ENCODE results near the gene SLC38A6. TPM values are rescaled to one million over a fixed set of nuclear protein-coding genes. Genes with fewer than 3 reads are reported as not detected.
"Not testable (repeated sequence)": the region's sequence is repeated elsewhere in the genome, so short reads cannot be mapped to it uniquely, and the experiment has no call there.

SLC38A6 gene
- total RNA-seq, 2 experiments from 2014 or later = 4.9 to 8.1 TPM

DNA sequence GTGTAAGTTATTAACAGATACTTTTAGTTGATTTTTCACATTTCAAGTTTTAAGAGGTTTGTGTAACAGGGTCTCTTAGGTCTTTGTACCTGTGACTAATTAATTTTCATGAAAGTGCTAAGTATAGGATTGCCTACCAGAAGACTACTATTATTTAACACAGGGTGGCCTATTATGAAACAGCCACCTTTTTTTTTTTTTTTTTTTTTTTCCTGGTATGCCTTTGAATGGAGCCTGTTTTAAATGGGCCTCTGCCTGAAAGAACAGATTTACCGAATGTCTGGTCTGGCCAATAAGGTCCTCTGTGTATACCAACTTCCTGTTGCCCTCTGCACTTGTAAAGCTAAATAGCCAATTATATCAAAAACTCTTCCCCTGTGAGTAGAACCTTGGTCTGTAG, 62.5 kb downstream of the SLC38A6 start:
- Mint-ChIP-seq H3K9me3 (ENCODE audit: low read depth) (no peaks in the 10 kb centered on the region), H3K27ac (no peak overlapping the region), H3K4me3 (no peak overlapping the region), H3K27me3 (no peaks in the 10 kb centered on the region), H3K36me3 (peaks cover 2% of the 10 kb centered on the region), H3K4me1 (peaks cover 24% of the 10 kb centered on the region)
- ATAC-seq (no peak), DNase-seq (no peak)
- CTCF ChIA-PET = interaction anchor here (0.7 kb wide), 1 partner anchor 378 kb away, joined by 4 read pairs; no protein-coding TSS in a partner anchor

DNA sequence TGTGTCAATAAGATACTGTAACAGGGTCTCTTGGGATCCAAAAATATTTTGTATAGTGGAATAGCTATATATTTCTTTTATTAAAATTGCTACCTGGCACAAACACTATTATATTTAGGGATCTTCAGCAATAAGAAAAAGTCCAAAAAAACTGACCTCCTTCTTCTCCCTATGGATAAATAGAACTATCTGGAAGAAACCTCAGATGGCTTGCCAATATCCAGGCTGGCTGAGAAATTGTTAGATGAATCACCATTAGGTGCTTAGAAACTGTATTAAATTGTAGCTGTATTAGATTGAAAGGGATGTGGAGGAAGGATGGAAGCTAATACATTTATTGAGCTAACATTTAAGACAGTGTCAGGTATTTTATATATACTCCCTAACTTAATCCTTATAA, 66.0 kb downstream of the SLC38A6 start:
- ATAC-seq = no peak
- no peaks in the 10 kb centered on the region for H3K27me3 Mint-ChIP-seq
- H3K36me3 Mint-ChIP-seq = peaks cover 4% of the 10 kb centered on the region
- no peak for DNase-seq
- H3K27ac Mint-ChIP-seq = no peak overlapping the region
- H3K4me3 Mint-ChIP-seq = no peak overlapping the region
- H3K4me1 Mint-ChIP-seq = peaks cover 14% of the 10 kb centered on the region
- no peaks in the 10 kb centered on the region for H3K9me3 Mint-ChIP-seq (ENCODE audit: low read depth)
- CTCF ChIA-PET = no interaction called here

DNA sequence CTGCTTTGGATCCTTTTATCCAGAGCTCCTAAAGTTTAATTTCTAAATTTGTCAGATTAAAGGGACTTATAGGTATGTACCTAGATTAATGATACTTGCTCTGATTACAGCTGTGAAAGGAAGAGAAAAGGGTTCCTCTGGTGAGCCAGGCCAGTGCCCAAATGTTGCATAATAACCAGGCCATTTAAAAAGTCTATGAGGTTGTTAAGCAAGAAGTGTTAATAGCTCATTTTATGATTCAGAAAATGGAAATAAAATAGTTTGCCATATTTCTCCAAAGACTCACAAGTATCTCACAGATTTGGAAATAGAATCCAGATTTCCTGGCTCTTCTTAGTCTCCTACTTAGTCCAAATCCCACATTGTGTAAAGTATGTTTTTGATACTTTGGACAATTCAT, 67.6 kb downstream of the SLC38A6 start:
- Mint-ChIP-seq H3K9me3 (ENCODE audit: low read depth) (no peaks in the 10 kb centered on the region), H3K4me3 (no peak overlapping the region), H3K36me3 (peaks cover 12% of the 10 kb centered on the region), H3K27ac (no peak overlapping the region), H3K4me1 (peaks cover 3% of the 10 kb centered on the region), H3K27me3 (no peaks in the 10 kb centered on the region)
- DNase-seq = no peak
- ATAC-seq = no peak
- CTCF ChIA-PET = no interaction called here

GRCh38 chr14:61050417-61050816, 69.4 kb downstream of the SLC38A6 start:
- DNase-seq (no peak), ATAC-seq (no peak)
- Mint-ChIP-seq H3K4me1 (no peaks in the 10 kb centered on the region), H3K9me3 (ENCODE audit: low read depth) (peaks cover 3% of the 10 kb centered on the region), H3K36me3 (peaks cover 17% of the 10 kb centered on the region), H3K27me3 (no peaks in the 10 kb centered on the region), H3K4me3 (no peak overlapping the region), H3K27ac (no peak overlapping the region)
- CTCF ChIA-PET = no interaction called here

- H3K4me3 Mint-ChIP-seq = no peak overlapping the region
- H3K9me3 Mint-ChIP-seq (ENCODE audit: low read depth) = peaks cover 3% of the 10 kb centered on the region
- H3K36me3 Mint-ChIP-seq = peaks cover 17% of the 10 kb centered on the region
- ATAC-seq = no peak
- H3K27me3 Mint-ChIP-seq = no peaks in the 10 kb centered on the region
- H3K27ac Mint-ChIP-seq = no peak overlapping the region
- CTCF ChIA-PET = no interaction called here
- no peaks in the 10 kb centered on the region for H3K4me1 Mint-ChIP-seq
- DNase-seq = no peak
These were observed 70.0 kb downstream of the SLC38A6 start for GRCh38 chr14:61051051-61051450.

DNA sequence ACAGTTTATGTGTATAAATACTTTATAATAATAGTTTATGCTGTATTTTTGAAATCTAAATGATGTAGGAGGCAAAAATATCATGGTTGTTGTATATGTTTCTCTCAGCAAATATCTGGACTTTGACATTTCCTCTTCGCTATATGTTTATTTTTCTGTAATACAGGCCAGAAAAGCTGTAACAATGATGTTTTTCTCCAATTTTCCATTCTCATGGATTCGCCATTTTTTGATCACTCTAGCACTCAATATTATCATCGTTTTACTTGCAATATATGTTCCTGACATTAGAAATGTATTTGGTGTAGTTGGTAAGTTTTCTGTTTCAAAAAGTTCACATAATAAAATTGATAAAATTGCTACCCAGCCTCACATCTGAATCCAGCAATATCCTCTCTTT, 70.6 kb downstream of the SLC38A6 start:
- Mint-ChIP-seq H3K9me3 (ENCODE audit: low read depth) (peaks cover 3% of the 10 kb centered on the region), H3K36me3 (peaks cover 17% of the 10 kb centered on the region), H3K27me3 (no peaks in the 10 kb centered on the region)

GRCh38 chr14:61063461-61063860, 82.4 kb downstream of the SLC38A6 start:
- peaks cover 8% of the 10 kb centered on the region for H3K36me3 Mint-ChIP-seq
- no peaks in the 10 kb centered on the region for H3K27me3 Mint-ChIP-seq
- H3K4me1 Mint-ChIP-seq = no peaks in the 10 kb centered on the region
- ATAC-seq (no peak), DNase-seq (no peak)
- no peak overlapping the region for H3K4me3 Mint-ChIP-seq
- H3K9me3 Mint-ChIP-seq (ENCODE audit: low read depth) = peaks cover 5% of the 10 kb centered on the region
- CTCF ChIA-PET = no interaction called here
- H3K27ac Mint-ChIP-seq = no peak overlapping the region

More for the DNA sequence above, 70.6 kb downstream of the SLC38A6 start:
- Mint-ChIP-seq H3K4me3 (no peak overlapping the region), H3K27ac (no peak overlapping the region), H3K4me1 (no peaks in the 10 kb centered on the region)
- CTCF ChIA-PET = no interaction called here
- no peak for DNase-seq
- no peak for ATAC-seq

GRCh38 chr14:61064210-61064609, 83.2 kb downstream of the SLC38A6 start:
- DNase-seq (no peak), ATAC-seq (no peak)
- H3K27ac Mint-ChIP-seq = no peak overlapping the region
- CTCF ChIA-PET = no interaction called here
- no peak overlapping the region for H3K4me3 Mint-ChIP-seq
- H3K4me1 Mint-ChIP-seq = no peaks in the 10 kb centered on the region
- H3K36me3 Mint-ChIP-seq = peaks cover 8% of the 10 kb centered on the region
- peaks cover 5% of the 10 kb centered on the region for H3K9me3 Mint-ChIP-seq (ENCODE audit: low read depth)
- no peaks in the 10 kb centered on the region for H3K27me3 Mint-ChIP-seq

- Mint-ChIP-seq H3K27me3 (no peaks in the 10 kb centered on the region), H3K27ac (no peak overlapping the region), H3K4me1 (no peaks in the 10 kb centered on the region), H3K4me3 (no peak overlapping the region), H3K9me3 (ENCODE audit: low read depth) (peaks cover 5% of the 10 kb centered on the region), H3K36me3 (peaks cover 8% of the 10 kb centered on the region)
- ATAC-seq (no peak), DNase-seq (no peak)
- CTCF ChIA-PET = no interaction called here
These were observed 83.8 kb downstream of the SLC38A6 start for GRCh38 chr14:61064856-61065255.

DNA sequence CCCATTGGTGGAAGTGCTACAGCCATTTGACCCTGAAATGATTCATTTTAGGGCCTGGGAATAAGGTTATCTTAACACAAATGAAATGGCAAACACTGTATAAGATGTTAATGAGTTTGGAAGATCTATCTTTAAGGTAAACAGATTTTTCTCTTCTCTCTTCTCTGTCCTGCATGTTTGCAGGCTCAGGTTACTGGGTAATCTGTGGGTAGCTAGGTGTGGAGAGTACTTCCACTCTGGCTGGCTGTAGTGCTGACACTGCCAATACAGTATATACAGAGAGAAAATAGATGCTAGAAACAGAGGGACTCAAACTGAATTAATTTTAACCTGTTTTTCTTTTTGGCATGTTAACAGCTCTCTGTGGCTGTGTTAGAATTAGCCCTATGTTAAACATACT, 84.6 kb downstream of the SLC38A6 start:
- Mint-ChIP-seq H3K27ac (no peak overlapping the region), H3K9me3 (ENCODE audit: low read depth) (peaks cover 5% of the 10 kb centered on the region), H3K36me3 (peaks cover 8% of the 10 kb centered on the region), H3K4me1 (no peaks in the 10 kb centered on the region), H3K4me3 (no peak overlapping the region), H3K27me3 (no peaks in the 10 kb centered on the region)
- no peak for ATAC-seq
- CTCF ChIA-PET = no interaction called here
- no peak for DNase-seq

DNA sequence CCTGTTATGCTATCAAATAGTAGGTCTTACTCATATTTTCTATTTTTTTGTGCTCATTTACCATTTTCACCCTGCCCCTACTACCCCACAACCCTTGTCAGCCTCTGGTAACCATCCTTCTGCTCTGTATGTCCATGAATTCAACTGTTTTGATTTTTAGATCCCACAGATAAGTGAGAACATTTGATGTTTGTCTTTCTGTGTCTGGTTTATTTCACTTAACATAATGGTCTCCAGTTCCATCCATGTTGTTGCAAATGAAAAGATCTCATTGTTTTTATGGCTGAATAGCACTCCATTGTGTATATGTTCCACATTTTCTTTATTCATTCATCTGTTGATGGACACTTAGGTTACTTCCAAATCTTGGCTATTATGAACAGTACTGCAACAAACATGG, 91.4 kb downstream of the SLC38A6 start:
- DNase-seq; H3K4me3 Mint-ChIP-seq; H3K9me3 Mint-ChIP-seq (ENCODE audit: low read depth); CTCF ChIA-PET; H3K36me3 Mint-ChIP-seq; ATAC-seq; H3K4me1 Mint-ChIP-seq; H3K27ac Mint-ChIP-seq; H3K27me3 Mint-ChIP-seq: not testable (repeated sequence)

- Mint-ChIP-seq H3K36me3 (peaks cover 7% of the 10 kb centered on the region), H3K9me3 (ENCODE audit: low read depth) (peaks cover 3% of the 10 kb centered on the region), H3K4me1 (no peaks in the 10 kb centered on the region), H3K27me3 (no peaks in the 10 kb centered on the region), H3K4me3 (no peak overlapping the region), H3K27ac (no peak overlapping the region)
- CTCF ChIA-PET = no interaction called here
- ATAC-seq (no peak), DNase-seq (no peak)
These were observed 93.8 kb downstream of the SLC38A6 start for GRCh38 chr14:61074852-61075251.

- Mint-ChIP-seq H3K4me1 (no peaks in the 10 kb centered on the region), H3K27me3 (no peaks in the 10 kb centered on the region), H3K27ac (no peak overlapping the region), H3K36me3 (peaks cover 7% of the 10 kb centered on the region), H3K4me3 (no peak overlapping the region), H3K9me3 (ENCODE audit: low read depth) (peaks cover 3% of the 10 kb centered on the region)
- ATAC-seq (no peak), DNase-seq (no peak)
- CTCF ChIA-PET = no interaction called here
These were observed 95.5 kb downstream of the SLC38A6 start for GRCh38 chr14:61076556-61076955.

DNA sequence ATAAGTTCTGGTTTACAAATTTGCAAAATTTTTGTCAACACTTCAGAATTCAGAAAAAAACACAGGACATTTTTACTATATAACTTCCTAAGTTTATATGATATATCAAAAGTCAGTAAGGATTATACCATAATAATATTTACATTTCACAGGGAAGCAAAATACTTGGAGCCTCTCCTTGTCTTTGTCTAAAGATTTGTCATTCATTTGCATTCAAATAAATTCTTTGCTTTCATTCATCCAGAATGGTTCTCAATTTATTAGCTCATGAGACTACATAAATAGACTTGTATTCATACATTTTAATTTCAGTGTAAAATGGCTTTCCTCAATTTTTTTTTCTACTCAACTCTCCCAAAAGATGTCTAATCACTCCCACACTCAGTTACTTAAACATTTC, 96.4 kb downstream of the SLC38A6 start:
- CTCF ChIA-PET = interaction anchor here (0.8 to 1.2 kb wide), 2 partner anchors 32 to 311 kb away, joined by 3 to 4 read pairs; no protein-coding TSS in a partner anchor
- no peak for DNase-seq
- ATAC-seq = no peak
- Mint-ChIP-seq H3K4me1 (no peaks in the 10 kb centered on the region), H3K9me3 (ENCODE audit: low read depth) (peaks cover 3% of the 10 kb centered on the region), H3K36me3 (peaks cover 6% of the 10 kb centered on the region), H3K27me3 (no peaks in the 10 kb centered on the region), H3K4me3 (no peak overlapping the region), H3K27ac (no peak overlapping the region)
